Measurements from ENCODE around the gene ENDOD1. TPM values are rescaled to one million over a fixed set of nuclear protein-coding genes. Genes with fewer than 3 reads are reported as not detected.

Gene ENDOD1
- total RNA-seq, 1 donor from 2014 or later = 71.1 TPM

GRCh38 chr11:95068549-95068948, 21.1 kb upstream of the ENDOD1 start:
- H3K36me3 Mint-ChIP-seq (ENCODE audit: low read depth) = peaks cover 8% of the 10 kb centered on the region
- H3K4me1 Mint-ChIP-seq (ENCODE audit: low read depth) = peaks cover 26% of the 10 kb centered on the region
- TF ChIP-seq, protein P1, sequence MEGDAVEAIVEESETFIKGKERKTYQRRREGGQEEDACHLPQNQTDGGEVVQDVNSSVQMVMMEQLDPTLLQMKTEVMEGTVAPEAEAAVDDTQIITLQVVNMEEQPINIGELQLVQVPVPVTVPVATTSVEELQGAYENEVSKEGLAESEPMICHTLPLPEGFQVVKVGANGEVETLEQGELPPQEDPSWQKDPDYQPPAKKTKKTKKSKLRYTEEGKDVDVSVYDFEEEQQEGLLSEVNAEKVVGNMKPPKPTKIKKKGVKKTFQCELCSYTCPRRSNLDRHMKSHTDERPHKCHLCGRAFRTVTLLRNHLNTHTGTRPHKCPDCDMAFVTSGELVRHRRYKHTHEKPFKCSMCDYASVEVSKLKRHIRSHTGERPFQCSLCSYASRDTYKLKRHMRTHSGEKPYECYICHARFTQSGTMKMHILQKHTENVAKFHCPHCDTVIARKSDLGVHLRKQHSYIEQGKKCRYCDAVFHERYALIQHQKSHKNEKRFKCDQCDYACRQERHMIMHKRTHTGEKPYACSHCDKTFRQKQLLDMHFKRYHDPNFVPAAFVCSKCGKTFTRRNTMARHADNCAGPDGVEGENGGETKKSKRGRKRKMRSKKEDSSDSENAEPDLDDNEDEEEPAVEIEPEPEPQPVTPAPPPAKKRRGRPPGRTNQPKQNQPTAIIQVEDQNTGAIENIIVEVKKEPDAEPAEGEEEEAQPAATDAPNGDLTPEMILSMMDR (IDR thresholded peaks at IDR 0.05) = no peak
- no peaks in the 10 kb centered on the region for H3K9me3 Mint-ChIP-seq (ENCODE audit: low read depth)
- no peaks in the 10 kb centered on the region for H3K27me3 Mint-ChIP-seq (ENCODE audit: low read depth)
- peak overlapping the region; percentile 97 for H3K27ac Mint-ChIP-seq (ENCODE audit: unreplicated experiment)
- DNase-seq (ENCODE audit: low spot score) = no peak
- peak overlapping the region; percentile 98 for H3K4me3 Mint-ChIP-seq (ENCODE audit: unreplicated experiment)

DNA sequence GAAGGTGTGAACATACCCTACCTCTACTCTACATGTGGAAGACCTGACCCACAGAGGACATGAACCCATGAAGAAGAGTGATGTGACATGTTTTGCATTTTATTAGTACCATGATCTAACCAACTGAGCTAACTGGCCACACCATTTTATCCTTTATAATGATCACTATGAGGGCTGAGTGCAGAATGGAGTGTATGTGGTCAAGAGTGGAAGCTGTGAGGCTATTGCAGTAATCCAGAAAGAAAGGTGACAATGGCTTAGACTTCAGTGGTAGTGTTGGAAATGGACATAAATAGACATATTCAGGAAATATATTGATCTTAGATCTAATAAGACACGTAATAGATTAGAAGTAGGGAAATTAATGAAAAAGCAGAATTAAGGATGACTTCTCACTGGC, 19.2 kb upstream of the ENDOD1 start:
- Mint-ChIP-seq H3K9me3 (ENCODE audit: low read depth) (no peaks in the 10 kb centered on the region), H3K36me3 (ENCODE audit: low read depth) (peaks cover 8% of the 10 kb centered on the region), H3K4me1 (ENCODE audit: low read depth) (peaks cover 46% of the 10 kb centered on the region), H3K27me3 (ENCODE audit: low read depth) (no peaks in the 10 kb centered on the region), H3K4me3 (ENCODE audit: unreplicated experiment) (no peak overlapping the region), H3K27ac (ENCODE audit: unreplicated experiment) (no peak overlapping the region)
- TF ChIP-seq, protein P1 (IDR thresholded peaks at IDR 0.05) = no peak
- DNase-seq (ENCODE audit: low spot score) = no peak

GRCh38 chr11:95072948-95073347, 16.7 kb upstream of the ENDOD1 start:
- Mint-ChIP-seq H3K36me3 (ENCODE audit: low read depth) (peaks cover 8% of the 10 kb centered on the region), H3K27ac (ENCODE audit: unreplicated experiment) (no peak overlapping the region), H3K9me3 (ENCODE audit: low read depth) (no peaks in the 10 kb centered on the region), H3K27me3 (ENCODE audit: low read depth) (no peaks in the 10 kb centered on the region), H3K4me1 (ENCODE audit: low read depth) (peaks cover 59% of the 10 kb centered on the region), H3K4me3 (ENCODE audit: unreplicated experiment) (no peak overlapping the region)
- TF ChIP-seq, protein P1 (IDR thresholded peaks at IDR 0.05) = no peak
- DNase-seq (ENCODE audit: low spot score) = no peak

DNA sequence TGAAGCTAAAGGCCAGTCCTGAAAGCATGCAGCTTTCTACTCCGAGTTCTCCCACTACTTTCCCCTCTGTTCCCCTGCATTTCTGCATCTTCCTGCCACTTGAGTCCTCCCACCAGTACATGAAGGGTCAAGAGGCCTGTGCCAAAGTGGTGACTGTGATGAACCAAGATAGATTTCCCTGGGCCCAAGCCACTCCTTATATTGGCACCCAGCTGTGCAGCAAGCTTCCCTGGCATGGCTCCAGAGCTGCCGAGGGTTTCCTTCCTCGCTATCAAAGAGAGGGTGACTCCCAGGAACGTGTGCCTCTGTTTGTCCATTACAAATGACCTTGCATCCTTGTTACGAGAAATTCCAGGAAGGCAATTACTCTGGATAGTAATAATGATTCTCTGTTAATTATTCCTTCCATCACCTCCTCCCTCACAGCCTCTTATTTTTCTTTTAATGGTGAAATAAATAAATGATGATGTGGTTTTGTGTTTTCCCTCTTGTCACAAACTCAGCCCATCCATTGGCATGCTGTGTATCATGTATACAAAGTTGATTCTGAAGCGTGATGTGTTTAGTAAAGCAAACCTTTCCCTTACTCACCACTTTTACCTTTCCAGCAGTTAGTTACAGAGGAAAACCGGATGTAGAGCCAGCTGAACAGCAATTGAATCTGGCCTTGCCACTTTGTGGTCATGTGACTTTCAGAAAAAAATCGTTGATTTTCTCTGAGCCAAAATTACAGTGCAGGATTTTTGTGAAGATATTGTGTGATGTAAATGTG, 14.7 kb upstream of the ENDOD1 start:
- Mint-ChIP-seq H3K27ac (ENCODE audit: unreplicated experiment) (peak overlapping the region; percentile 78), H3K27me3 (ENCODE audit: low read depth) (no peaks in the 10 kb centered on the region), H3K4me1 (ENCODE audit: low read depth) (peaks cover 58% of the 10 kb centered on the region), H3K4me3 (ENCODE audit: unreplicated experiment) (no peak overlapping the region), H3K36me3 (ENCODE audit: low read depth) (peaks cover 8% of the 10 kb centered on the region), H3K9me3 (ENCODE audit: low read depth) (no peaks in the 10 kb centered on the region)
- DNase-seq (ENCODE audit: low spot score) = no peak
- TF ChIP-seq, protein P1 (IDR thresholded peaks at IDR 0.05) = no peak

- Mint-ChIP-seq H3K27ac (ENCODE audit: unreplicated experiment) (peak overlapping the region; percentile 73), H3K27me3 (ENCODE audit: low read depth) (no peaks in the 10 kb centered on the region), H3K4me1 (ENCODE audit: low read depth) (peaks cover 61% of the 10 kb centered on the region), H3K9me3 (ENCODE audit: low read depth) (no peaks in the 10 kb centered on the region), H3K4me3 (ENCODE audit: unreplicated experiment) (no peak overlapping the region), H3K36me3 (ENCODE audit: low read depth) (peaks cover 1% of the 10 kb centered on the region)
- TF ChIP-seq, protein P1 (IDR thresholded peaks at IDR 0.05) = no peak
- DNase-seq (ENCODE audit: low spot score) = no peak
Observed at GRCh38 chr11:95076416-95076815, 13.2 kb upstream of the ENDOD1 start.

Measured in chondrocyte (in vitro differentiated cells).